Ureter (tissue), 1 donor: Measurements from ENCODE around the gene VKORC1L1. TPM values are rescaled to one million over a fixed set of nuclear protein-coding genes. Genes with fewer than 3 reads are reported as not detected.
A peak's percentile ranks its signal among the peaks of the same experiment; 100 is the strongest.
"Not testable (repeated sequence)": the region's sequence is repeated elsewhere in the genome, so short reads cannot be mapped to it uniquely, and the experiment has no call there.

Source experiments
- DNase-seq: peaks from one replicate; pipeline ENCODE4 v3.0.0-alpha.2; 2020; ENCODE audit warnings: low spot score
- total RNA-seq: library from RNA; stranded (reverse); gene quantifications from one replicate; pipeline ENCODE4 v1.2.4, GENCODE V29; 2023
- donor health status: DM: yes; HTN: yes; CAD: no.

The VKORC1L1 gene
- total RNA-seq, 1 donor from 2014 or later, result 20.4 TPM

DNA sequence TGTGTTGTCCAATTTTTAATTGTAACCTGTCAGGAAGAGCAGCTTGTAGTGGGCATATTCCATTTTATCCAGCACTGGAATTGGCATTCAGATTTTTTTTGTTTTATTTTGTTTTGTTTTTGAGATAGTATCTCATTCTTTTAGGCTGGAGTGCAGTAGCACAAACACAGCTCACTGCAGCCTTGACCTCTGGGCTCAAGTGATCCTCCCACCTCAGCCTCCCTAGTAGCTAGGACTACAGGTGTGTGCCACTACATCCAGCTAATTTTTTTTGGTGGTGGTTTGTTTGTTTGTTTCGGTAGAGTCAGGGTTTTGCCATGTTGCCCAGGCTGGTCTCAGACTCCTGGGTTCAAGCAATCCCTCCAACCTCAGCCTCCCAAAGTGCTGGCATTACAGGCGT is 64.4 kb downstream of the VKORC1L1 start:
- no peak for DNase-seq

- DNase-seq, result no peak
Observed at GRCh38 chr7:65938336-65938895, 65.5 kb downstream of the VKORC1L1 start.

GRCh38 chr7:65945787-65946186 is 72.9 kb downstream of the VKORC1L1 start:
- DNase-seq, result not testable (repeated sequence)

DNA sequence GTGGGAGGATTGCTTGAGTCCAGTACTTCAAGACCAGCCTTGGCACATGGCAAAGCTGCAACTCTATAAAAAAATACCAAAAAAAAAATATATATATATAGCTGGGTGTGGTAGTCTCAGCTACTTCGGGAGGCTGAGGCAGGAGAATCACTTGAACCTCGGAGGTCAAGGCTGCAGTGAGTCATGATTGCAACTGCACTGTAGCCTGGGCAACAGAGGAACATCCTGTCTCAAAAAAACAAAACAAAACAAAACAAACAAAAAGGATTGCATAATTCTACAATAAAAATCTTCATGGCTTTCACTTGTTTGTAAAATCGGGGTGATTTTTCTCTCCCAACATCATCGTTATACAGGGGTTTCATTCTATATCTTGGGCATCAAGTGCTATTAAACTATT is 74.0 kb downstream of the VKORC1L1 start:
- no peak for DNase-seq

- no peak for DNase-seq
Observed at GRCh38 chr7:65951837-65952578, 79.1 kb downstream of the VKORC1L1 start.

DNA sequence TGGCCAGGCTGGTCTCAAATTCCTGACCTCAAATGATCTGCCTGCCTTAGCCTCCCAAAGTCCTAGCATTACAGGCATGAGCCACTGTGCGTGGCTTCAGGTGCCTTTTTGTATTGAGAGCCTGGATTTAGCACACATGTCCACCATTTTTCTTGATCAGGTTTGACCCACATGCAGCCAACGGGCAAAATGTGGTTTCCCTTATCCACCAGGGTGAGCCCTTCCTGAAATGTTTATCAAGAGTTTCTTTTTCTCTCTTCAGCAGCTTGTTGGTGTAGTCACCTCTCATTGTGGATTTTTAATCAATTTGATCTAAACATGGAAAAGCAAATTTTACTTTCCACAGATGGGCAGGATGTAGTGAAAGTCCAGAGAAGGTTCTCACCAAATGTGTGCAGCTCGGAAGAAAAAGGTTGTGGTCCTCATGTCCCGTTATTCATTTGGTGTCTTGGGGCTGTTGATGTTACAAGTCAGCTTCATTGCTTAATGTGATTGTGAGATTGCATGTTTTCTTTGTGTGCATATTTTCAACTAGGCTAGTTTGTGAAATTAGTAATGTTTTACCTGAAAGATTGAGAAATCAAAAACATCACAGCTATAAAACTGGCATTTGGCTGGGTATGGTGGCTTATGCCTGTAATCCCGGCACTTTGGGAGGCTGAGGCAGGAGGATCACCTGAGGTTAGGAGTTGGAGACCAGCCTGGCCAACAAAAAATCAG is 80.3 kb downstream of the VKORC1L1 start:
- no peak for DNase-seq

GRCh38 chr7:65953890-65954450 is 81.1 kb downstream of the VKORC1L1 start:
- peak; percentile 19 for DNase-seq

DNA sequence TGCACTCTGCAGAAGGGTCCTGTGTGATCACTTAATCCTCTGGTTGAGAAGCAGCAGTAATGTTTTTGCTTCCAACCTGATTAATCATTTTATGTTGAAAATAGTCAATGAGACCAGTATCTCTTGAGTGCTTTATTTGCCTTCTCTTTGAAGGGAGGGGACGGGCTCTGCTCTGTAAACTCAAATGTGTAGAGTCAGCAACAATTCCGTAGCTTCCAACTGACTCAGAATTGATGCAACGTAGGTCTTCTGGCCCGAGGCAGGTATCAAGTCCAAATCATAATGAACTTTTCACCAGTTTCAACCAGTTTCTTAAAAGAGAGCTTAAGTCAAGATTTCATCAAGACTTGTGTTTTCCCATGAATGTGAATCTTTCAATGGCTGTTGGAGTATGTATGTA is 82.8 kb downstream of the VKORC1L1 start:
- no peak for DNase-seq

- no peak for DNase-seq
Observed at GRCh38 chr7:65960351-65961074, 87.6 kb downstream of the VKORC1L1 start.

DNA sequence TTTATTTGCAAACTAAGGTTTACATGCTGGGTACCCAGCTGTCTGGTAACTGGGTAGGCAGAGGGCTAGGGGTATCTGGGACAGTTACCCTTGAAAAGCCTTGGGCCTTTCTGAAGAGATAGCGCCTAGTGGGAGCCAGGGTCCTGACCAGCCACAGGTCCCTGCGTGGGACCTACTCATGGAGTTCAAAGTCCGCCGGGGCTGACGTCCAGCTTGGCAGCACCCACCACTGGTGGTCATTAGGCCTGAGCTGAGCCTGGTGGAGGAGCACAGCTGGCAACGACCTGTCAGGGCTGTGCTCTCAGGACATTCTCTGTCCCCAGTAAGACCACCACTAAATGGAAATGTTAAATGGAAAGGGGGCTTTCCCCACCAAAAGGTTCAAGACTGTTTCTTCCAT is 89.2 kb downstream of the VKORC1L1 start:
- DNase-seq, result no peak

- DNase-seq, result not testable (repeated sequence)
Observed at GRCh38 chr7:65964671-65965070, 91.8 kb downstream of the VKORC1L1 start.

- no peak for DNase-seq
Observed at GRCh38 chr7:65966146-65966545, 93.3 kb downstream of the VKORC1L1 start.

DNA sequence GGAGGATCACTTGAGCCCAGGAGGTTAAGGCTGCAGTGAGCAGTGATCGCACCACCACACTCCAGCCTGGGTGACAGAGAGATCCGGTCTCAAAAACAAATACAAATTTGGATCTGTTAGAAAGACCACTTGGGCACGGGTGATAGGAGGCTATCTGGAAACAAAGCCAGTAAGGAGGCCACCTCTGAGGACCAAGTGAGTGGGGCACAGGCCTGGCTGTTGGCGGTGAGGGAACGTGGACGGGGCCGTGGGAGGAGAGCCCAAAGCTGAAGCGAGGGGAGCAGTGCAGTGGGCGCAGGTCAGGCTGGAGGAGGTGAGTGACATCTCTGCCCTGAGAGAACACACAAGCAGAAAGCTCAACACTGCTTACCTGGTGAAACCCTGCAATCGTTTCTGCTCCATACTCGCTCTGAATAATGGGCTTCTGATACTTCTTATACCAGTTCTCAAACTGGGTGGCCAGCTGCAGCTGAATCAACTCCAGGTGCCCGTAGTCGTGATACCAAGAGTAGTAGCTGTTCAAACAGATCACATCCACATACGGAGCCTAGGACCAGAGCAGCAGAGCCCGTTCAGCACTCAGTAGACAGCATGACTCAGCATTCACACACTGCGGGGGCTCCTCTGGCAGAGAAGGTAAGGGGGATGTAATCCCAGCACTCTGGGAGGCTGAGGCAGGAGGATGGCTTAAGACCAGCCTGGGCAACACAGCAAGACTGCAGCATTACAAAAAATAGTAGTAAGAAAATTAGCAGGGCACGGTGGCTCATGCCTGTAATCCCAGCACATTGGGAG is 94.7 kb downstream of the VKORC1L1 start:
- no peak for DNase-seq

GRCh38 chr7:65968256-65969185 is 95.6 kb downstream of the VKORC1L1 start:
- DNase-seq, result no peak

DNA sequence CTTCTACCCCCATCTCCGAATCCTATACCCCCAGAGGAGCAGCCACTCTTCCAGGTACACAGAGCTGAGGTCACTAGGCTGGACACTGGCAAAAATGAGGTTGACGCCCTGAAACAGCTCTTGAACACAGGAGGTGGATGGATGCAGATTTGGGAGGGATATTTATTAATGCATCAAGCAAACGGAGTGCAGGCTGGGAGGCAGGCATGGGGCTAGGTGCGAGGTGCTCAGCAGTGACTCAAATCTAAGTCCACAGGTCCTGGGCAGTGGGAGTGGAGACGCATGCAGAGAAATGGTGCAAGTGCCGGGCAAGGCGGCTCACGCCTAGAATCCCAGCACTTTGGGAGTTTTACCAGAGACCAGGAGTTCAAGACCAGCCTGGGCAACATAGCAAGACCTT is 98.1 kb downstream of the VKORC1L1 start:
- DNase-seq, result no peak

- DNase-seq, result no peak
Observed at GRCh38 chr7:65972976-65973375, 100.1 kb downstream of the VKORC1L1 start.

DNA sequence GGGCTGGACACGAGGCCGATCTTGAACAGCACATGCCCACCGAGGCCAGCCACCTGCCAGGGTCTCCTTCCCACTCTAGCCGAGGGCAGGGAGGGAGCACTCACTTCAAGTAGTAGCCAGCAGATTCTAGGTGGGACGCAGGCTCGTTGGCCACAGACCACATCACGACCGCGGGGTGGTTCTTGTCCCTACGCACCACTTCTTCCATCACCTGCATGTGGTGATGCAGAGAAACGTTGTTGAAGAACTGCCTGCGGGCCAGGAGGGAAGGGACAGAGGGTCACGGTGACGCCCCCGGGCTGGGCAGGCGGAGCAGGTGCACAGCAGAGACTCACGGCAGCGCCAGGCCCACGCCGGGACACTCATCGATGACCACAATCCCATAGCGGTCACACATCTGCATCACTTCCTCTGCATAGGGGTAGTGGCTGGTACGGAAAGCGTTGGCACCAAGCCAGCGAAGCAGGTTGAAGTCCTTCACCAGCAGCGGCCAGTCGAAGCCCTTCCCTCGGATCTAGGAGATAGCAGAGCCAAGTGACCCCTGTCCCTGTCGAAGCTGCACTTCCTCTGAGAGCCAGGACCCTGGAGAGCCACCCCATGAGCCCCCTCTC is 101.4 kb downstream of the VKORC1L1 start:
- DNase-seq, result no peak

DNA sequence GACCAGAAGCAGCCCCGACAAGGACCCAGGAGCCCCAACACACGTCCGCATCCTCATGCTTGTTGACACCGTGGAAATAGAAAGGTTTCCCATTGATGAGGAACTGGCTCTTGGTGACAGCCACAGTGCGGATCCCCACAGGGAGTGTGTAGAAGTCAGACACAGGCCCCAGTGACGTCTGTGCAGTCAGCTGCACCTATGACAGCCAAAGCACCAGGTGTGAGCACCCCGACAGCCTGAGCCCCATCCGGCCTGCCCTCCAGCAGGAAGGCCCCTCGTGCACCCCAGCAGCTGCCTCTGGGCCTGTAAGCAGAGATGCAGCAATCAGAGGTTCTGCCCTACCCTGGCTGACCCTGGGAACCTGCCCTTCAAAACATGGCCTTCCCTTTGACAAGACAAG is 102.0 kb downstream of the VKORC1L1 start:
- no peak for DNase-seq

- DNase-seq, result no peak
Observed at GRCh38 chr7:65975814-65976445, 103.1 kb downstream of the VKORC1L1 start.
